SU-DHL-6 (cell line): ENCODE data around the gene ALOX5AP.

Source experiments
- CTCF ChIP-seq: fragments of 200-600 bp; sonication (generic); IDR thresholded peaks from one replicate; pipeline ENCODE4 v1.5.1; 2017; ENCODE audit warnings: antibody characterized with exemption, mild to moderate bottlenecking, low read length, moderate library complexity; ENCODE audit not compliant: insufficient read depth, poor library complexity, severe bottlenecking
- EZH2phosphoT487 ChIP-seq: fragments of 200-600 bp; sonication (generic), shearing (Covaris generic); conservative IDR thresholded peaks from 2 replicates; pipeline ENCODE4 v1.6.1; 2018; ENCODE audit warnings: mild to moderate bottlenecking, antibody characterized with exemption, low read length, moderate library complexity, mixed read lengths

GRCh38 chr13:30792285-30793000 lies 57.1 kb downstream of the ALOX5AP start:
- TF ChIP-seq CTCF: no peak
- TF ChIP-seq EZH2phosphoT487: no peak
